Kidney epithelial cell (primary cell): ENCODE measurements around the gene RNF220. TPM values are rescaled to one million over a fixed set of nuclear protein-coding genes. Genes with fewer than 3 reads are reported as not detected.
A peak's percentile ranks its signal among the peaks of the same experiment; 100 is the strongest.

ENCODE experiments used
- DNase-seq: peaks from one replicate; pipeline ENCODE4 v3.0.0-alpha.2; 2010; ENCODE audit warnings: low read depth
- H3K27me3 ChIP-seq: 2 replicates; pipeline ENCODE4 v1.6.0; 2011; ENCODE audit warnings: low read length; ENCODE audit not compliant: control insufficient read depth, insufficient read depth
- H3K36me3 ChIP-seq: 2 replicates; pipeline ENCODE4 v1.5.1; 2011; ENCODE audit warnings: low read length; ENCODE audit not compliant: control insufficient read depth, insufficient read depth
- H3K4me3 ChIP-seq: 2 replicates; pipeline ENCODE4 v1.5.1; 2011; ENCODE audit warnings: low read depth, mild to moderate bottlenecking, control low read depth, low read length
- CTCF ChIP-seq: IDR thresholded peaks from 2 replicates; pipeline ENCODE4 v1.5.1; 2011; ENCODE audit warnings: mild to moderate bottlenecking, moderate library complexity, low read length, control low read depth, inconsistent platforms; ENCODE audit not compliant: insufficient read depth, poor library complexity, severe bottlenecking
- total RNA-seq: library from RNA; depleted of rRNA; stranded (reverse); fragments of >200 nt; gene quantifications from 2 replicates; pipeline ENCODE4 v1.2.3, GENCODE V29; 2015

Gene RNF220
- total RNA-seq, 1 donor from 2014 or later, result 127 TPM

- peak; percentile 95 for TF ChIP-seq CTCF
Measured at GRCh38 chr1:44652445-44653106, 247.5 kb downstream of the RNF220 start.

GRCh38 chr1:44653107-44653964 lies 248.3 kb downstream of the RNF220 start:
- DNase-seq, result no peak
- no peak overlapping the region for H3K4me3 ChIP-seq
- TF ChIP-seq CTCF, result no peak
- no peaks in the 10 kb centered on the region for H3K27me3 ChIP-seq
- H3K36me3 ChIP-seq, result no peaks in the 10 kb centered on the region

More at GRCh38 chr1:44652445-44653106, 247.5 kb downstream of the RNF220 start:
- no peak for DNase-seq
- H3K4me3 ChIP-seq, result no peak overlapping the region
- H3K36me3 ChIP-seq, result no peaks in the 10 kb centered on the region
- no peaks in the 10 kb centered on the region for H3K27me3 ChIP-seq

- DNase-seq, result no peak
- TF ChIP-seq CTCF, result no peak
Measured at GRCh38 chr1:44654621-44655187, 249.6 kb downstream of the RNF220 start.

GRCh38 chr1:44655609-44656008 lies 250.6 kb downstream of the RNF220 start:
- H3K4me3 ChIP-seq, result no peak overlapping the region
- no peak for DNase-seq
- no peaks in the 10 kb centered on the region for H3K27me3 ChIP-seq
- H3K36me3 ChIP-seq, result no peaks in the 10 kb centered on the region
- peak; percentile 94 for TF ChIP-seq CTCF

More at GRCh38 chr1:44654621-44655187, 249.6 kb downstream of the RNF220 start:
- Histone ChIP-seq H3K4me3 (no peak overlapping the region), H3K27me3 (no peaks in the 10 kb centered on the region), H3K36me3 (no peaks in the 10 kb centered on the region)

- H3K4me3 ChIP-seq, result no peak overlapping the region
- TF ChIP-seq CTCF, result no peak
- H3K27me3 ChIP-seq, result no peaks in the 10 kb centered on the region
- DNase-seq, result no peak
- no peaks in the 10 kb centered on the region for H3K36me3 ChIP-seq
Measured at GRCh38 chr1:44659566-44659965, 254.5 kb downstream of the RNF220 start.
